AG08395 (cell line): ENCODE results near the gene AJUBA.
"Not testable (repeated sequence)": the region's sequence is repeated elsewhere in the genome, so short reads cannot be mapped to it uniquely, and the experiment has no call there.

ENCODE experiments used
- DNase-seq: peaks from one replicate; pipeline ENCODE4 v3.0.0; 2012; ENCODE audit warnings: mixed read lengths, low spot score

Gene AJUBA

DNA sequence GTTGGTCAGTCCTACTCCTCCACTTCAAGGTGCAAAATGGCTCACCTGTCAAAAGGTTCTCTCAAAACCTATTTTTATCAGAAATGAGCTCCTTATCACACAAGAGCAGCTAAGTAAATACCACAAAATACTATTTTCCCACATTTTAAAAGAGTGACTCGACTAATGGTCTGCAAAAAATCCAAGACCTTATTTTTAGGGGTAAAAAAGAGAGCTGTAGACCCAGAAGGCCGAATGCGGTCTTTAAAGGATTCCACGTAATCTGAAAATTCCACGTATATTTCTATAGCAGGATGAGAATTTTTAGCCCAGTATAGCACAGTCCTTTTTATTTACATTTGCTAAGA lies 23.8 kb upstream of the AJUBA start:
- DNase-seq, result no peak

DNA sequence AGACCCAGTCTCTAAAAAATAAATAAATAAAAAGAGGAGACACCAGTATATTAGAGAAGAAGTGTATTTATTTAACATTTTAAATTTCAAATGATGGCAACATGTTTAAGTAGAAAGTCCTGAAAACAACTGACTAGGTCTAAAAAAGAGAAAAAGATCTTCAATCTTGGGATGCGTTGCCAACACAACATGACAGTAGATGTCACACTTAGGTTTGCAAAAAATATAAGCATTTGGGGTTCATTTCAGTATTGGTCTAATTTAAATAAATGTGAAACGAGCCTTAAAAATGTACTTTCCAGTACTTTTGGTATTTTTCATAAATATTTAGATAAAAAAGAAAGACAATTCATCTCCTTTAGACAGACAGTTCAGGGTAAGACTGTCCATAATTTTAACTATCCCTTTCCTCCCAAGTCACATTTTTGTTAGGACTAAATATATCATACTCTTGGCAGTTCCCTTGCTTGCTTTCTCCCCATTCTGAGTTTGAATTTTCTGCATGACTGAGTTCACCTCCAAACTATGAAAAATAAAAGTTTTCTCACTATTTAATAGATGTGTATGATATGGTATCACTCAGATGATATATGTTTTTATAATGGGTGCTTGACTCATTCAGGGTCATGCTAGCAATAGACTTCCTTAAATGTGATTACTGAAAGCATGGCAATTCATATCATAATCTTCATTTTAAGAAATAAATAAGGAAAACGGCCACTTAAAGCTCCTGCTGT lies 23.3 kb upstream of the AJUBA start:
- no peak for DNase-seq

DNA sequence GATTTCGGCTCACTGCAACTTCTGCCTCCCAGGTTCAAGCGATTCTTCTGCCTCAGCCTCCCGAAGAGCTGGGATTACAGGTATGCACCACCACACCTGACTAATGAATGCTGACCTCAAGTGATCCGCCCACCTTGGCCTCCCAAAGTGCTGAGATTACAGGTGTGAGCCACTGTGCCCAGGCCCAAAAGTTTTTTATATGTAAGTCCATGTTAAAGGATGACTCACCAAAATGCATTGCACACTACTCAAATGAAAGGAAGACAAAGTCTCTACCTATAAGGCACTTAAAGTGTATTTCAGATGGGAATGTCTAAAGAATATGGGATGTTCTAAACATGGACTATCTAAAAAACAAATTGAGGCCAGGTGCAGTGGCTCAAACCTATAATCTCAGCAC lies 21.9 kb upstream of the AJUBA start:
- DNase-seq, result not testable (repeated sequence)

DNA sequence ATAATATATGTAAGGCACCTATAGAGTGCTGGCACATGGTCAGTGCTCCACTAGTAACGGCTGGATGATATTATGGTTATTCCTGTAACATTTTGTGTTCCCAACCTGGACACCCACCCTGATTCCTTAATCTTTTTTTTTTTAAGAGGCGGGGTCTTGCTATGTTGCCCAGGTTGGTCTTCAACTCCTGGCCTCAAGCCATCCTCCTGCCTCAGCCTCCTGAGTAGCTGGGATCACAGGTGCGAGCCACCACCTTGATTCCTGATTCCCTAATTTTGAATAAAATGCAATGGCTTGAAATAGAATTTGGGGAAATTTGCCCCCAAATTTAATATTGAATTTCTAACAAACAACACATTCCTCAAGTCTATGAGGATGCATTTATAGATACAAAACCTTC lies 20.2 kb upstream of the AJUBA start:
- DNase-seq, result no peak

DNA sequence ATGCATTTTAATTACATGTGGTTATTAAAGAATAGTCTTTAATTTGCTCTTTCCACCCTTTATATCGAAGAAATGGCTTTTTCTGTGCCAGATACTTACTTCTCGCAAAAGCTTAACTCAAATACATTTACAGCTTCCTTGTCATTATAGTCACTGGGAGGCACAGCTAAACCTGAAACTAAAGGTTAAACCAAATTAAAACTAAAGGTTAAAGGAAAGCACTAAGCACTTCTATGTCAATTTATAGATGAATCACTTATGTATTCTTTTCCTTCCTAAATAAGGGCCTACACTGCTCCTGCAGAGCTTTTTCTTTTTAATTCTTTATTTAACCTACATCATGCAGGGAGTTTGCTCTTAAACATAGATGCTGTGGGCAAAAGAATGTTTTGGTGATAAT lies 18.5 kb upstream of the AJUBA start:
- DNase-seq, result no peak

DNA sequence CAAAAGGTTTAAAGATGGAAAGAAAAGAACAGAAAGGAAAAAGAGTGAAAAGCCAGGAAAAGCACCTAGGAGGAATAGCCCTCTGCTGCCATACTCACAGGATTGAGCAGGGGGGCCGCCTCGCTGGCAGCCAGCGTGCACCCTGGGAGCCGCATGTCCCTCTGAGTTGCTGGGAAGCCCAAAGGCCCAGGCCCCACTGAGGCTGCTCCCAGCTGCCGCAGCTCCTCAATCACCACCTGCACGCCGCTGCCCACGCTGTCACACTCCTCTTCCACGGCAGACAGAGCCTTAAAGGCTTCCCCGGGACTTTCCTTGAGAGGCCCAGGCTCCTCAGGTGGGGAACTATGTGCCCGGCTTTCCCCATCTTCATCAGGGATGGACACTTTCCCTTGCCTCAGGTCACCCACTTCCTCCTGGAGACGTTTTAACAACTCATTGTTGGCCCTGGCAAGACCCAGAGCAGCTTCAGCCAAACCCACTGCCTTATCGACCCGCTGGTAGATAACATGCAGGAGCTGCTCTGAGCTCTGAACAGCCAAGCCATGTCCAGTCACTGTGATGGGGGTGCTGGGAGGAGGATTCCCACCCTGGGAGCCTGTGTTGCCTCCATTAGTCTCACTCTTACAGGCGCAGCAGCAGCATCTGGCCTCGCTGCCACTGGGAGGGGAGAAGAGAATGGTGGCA lies 16.1 kb upstream of the AJUBA start:
- no peak for DNase-seq

DNA sequence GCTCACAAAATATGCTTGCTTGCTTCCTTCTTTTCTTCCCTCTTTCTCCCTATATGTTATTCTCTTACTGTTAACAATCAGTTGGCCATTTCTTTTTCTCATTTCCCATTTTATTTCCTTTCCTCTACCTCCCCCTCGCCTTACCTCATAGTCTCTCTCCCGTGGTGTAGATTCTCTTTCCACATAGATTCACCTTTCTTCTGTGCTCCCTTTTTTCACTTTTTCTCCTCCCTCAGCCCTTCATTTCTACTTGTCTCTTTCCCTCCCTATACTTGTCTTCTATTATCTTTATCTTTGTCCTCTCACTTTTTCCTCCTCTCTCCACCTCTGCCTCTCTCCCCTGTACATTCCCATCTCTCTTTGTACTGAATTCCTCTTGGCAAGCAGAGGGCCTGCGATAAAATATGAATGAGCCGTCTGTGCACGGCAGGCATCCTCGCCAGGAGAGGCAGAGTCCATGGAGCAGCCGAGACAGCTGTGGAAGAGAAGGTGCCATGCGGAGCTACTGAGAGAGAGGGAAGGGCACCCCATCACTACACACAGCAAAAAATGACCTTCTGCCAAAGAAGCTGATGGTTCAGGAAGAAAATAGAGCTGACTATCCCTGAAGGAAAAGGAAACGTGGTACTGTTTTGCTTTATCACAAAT lies 15.4 kb upstream of the AJUBA start:
- DNase-seq, result no peak

DNA sequence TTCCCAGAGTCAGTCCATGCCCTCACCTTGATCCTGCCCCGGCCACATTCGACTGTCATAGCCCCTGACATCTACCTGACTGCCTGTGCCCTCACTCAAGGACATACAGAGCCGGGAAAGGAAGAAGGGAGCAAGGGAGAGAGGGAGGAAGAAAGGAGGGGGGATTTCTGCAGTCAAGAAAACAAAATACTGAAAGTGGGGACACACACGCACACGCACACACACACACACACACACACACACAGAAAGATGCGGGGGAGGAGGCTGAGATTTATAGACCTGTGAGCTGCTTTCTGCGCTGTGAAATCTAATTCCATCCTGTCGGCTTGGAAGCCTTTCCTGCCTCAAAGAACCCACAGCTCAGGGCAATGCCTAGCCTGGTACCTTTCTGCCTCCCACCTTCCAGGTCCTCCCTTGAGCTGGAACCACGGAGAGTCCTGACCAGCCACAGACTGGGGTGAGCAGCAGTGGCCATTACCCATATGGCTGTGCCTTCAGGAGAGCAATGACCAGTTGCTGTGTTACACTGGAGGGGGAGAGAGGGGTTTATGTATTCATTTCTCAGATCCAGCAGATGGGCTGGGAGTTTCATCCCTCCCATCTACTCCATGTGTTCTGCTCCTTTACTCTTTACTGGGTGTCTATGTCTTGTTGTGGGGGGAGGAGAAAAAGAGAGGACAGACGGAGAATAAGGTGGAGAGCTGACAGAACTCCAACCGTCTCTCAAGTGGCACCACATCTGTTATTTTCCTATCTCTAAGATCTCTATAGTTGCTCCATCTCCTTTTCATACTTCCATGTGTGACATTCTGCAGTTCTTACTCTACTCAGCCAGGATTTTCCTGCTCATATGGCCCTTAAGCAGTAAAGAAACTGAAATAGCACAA lies 14.7 kb upstream of the AJUBA start:
- no peak for DNase-seq

DNA sequence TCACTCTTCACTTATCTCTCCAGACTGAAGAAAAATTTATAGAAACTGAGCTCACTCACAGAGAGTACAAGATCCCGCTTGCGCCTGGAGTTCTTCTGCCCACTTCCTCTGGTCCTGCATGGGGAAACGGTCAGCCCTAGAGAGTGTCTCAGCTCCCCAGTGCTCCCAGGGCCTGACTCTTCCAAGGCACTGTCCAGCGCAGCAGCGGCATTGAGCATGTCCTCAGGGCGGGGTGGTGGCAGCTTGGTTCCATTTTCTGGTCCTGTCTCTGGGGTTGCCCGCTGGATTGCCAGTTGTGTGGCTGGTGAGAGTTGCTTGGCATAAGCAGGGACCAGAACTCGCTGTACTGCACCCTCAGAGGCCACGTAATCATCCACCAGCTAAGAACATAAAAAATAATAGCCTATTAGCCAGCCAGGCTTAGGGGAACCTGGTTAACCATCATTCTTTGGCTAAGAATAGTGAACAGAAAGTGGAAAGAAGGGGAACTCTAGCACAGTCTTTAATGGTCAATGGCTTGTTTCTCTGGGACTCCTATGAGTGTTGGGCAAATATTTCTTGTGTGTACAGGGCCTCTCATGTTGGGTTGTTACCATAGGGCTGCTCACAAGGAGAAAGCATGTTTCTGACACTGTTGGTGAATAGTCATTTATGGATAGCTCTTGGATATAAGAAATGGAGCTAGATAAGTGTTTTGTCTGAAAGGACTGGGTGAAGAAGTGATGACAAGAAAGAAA lies 13.7 kb upstream of the AJUBA start:
- DNase-seq, result no peak

DNA sequence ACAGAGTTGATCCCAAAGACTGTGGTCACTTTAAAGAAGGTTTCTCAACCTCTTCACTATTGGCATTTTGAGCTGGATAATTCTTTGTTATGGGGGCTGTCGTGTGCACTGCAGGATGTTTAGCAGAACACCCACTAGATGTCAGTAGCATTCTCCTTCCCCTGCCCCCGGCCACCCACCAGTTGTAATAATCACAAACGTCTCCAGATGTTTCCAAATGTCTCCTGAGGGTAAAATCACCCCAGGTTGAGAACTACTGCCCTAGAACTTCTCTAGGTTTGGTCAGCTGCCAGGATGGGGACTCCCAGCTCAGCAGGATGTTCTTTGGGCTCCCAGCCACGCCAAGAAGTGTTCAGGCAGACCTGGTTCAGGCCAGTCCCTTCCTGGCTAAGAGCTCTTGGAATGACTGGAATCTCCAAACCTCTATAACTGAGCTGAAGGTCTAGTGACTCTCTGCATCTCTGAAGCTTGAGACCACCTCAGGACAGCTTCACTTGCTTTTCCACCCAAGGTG lies 12.5 kb upstream of the AJUBA start:
- DNase-seq, result peak; percentile 48

DNA sequence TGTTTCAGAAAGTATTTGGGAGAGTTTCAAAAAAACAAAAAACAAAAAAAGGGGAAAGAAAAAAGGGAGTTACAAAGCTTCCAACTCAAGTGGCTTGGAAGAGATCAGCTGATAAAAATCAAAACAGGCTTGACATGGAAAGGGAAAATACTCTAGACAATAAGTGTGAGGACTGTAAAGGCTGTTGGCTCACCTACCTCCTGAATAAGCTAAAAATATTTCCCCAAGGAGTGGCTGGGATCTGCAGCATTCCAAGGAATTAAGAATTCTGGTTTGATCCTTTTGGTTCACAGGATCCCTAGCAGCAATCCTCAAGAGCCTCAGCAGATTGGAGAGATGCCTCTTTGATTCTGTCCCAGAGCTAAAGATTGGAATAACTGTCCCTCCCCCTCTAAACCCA lies 11.2 kb upstream of the AJUBA start:
- DNase-seq, result no peak

DNA sequence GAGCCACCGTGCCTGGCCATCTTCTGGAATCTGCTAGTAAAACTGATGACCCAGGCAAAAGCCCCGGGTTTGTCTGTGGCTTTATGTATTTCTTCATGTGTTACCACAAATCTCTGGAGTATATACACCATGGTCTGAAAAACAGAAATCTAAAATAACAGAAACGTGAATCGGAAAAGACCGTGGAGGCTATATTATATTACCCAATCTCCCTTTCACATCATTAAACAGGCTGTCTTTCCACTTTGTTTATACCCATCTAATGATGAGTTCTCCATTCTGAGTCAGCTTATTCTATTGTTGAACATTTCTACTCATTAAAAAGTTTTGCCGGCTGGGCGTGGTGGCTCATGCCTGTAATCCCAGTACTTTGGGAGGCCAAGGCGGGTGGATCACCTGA lies 9.5 kb upstream of the AJUBA start:
- DNase-seq, result no peak

DNA sequence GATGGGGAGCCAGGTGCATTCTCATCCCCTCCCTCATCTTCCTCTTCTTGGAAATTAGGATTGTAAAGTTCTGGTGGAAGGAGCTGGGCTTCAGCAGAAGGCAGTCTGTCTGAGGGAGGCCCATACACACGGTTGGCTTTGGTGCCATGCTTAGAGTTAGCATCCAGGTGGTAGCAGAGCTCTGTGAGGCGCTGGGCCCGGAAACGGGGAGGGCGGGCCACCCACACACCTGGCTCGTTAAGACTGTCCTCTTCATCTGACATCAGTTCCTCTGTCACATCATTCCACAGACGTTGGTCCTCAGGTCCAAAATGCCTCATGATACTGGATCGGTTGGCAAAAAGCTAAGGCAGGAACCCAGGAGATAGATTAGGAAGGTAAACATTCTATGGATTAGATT lies 4.9 kb upstream of the AJUBA start:
- DNase-seq, result no peak

DNA sequence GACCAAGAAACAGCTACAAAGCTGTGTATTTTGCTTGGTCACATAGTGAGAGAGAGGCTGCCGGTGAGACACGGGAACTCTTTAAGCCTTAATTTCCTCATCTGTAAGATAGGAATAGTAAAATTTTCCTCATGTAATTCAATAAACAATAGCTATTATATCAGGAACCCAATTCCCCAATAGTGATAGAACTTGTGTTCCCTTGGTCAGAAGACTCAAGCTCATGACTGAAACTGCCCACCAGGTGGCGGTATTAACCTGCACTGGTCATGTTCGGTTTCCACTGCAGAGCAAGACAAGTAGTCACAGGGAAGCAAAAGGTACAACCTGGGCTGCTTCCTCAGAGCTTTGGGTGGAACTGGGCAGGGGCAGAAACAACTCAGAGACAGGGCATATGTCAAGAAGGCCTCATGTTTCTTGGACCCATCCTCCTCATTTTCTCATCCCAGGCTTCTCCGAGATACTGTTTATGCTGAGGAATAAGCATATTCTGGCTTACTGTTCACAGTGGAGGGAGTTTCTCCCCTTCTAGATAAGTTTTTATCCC lies 4.2 kb upstream of the AJUBA start:
- peak; percentile 85 for DNase-seq

DNA sequence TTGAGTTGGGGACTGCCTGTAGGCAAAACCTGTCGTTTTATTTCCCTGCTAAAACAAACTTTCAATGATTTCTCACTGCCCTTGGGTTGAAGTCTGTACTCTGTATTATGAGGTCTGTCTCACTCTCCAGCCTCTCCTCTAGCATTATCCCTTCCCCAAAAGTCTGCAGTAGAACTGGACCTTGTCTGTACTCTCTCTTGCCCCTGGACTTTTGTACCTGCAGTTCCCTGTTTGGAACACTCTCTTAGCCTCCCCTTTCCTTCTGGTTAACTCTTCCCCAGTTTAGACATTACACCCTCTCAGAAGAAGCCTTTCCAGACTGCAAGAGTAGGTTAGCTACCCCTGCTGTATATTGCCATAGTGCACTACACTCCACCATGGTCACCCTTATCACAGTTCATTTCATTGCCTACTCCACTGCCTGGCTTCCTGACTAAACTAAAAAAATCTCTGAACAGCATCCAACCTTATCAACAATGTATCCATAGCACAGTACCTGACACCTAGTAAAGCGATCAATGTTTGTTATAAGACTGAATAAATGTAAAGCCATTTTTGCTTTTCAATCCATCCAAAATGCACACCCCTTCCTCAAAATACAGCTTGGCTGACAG lies 3.6 kb upstream of the AJUBA start:
- no peak for DNase-seq

DNA sequence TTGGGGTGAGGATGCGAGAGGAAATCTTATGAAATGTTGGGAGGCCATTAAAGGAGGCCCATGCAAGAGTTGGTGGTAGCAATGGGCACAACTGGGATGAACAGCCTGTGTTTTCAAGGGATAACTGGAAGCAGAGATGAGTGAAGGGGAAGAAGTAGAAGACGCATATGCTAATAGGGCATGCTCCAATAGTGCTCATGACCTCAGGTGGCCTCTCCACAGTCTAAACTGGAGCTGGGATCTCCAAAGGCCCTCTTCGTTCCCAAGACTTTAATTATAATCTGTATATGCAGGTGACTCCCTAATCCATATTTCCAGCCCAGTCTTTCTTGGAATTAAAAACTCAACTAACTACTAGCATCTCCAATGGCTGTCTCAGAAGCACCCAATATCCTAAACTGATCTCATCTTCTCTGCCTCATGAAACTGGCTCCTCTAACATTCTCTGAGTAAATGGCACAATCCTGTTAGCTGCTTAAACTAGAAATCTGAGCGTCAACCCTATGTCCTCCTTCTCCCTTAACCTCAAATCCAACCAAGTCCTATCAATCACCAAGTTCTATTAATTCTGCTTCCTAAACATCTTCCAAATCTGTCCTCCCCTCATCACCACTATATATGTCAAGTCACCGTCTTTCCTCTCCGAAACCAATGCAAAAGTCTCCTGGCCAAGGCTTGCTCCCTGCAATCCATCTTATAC lies 2.8 kb upstream of the AJUBA start:
- no peak for DNase-seq

DNA sequence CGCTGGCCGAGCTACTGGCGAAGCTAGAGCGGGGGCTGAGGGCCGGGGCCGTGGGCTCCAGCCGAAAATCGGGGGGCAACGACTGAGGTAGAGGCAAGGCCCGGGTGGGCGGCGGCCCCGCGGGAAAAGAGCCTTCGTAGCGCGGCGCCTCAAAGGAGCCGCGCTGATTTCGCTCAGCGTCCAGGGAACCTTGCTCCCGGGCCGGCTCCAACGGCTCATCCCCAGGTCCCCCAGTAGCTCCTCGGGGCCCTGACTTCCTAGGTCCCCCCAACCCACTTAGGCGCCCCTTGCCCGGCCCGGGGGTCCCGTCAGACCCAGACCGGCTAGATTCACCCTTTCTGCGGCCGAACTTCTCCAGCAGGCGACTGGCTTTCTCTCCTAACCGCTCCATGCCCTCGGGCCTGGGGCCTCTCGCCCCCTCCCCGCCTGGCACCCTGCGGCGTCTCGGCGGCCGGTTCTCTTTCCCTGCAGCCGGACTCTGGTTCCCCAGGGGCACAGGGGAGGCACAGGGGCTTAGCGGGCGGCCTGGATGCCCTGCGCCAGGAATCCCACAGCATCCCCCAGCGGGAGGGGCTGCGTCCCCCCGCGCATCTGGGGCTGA lies 375 bp downstream of the AJUBA start:
- DNase-seq, result no peak

DNA sequence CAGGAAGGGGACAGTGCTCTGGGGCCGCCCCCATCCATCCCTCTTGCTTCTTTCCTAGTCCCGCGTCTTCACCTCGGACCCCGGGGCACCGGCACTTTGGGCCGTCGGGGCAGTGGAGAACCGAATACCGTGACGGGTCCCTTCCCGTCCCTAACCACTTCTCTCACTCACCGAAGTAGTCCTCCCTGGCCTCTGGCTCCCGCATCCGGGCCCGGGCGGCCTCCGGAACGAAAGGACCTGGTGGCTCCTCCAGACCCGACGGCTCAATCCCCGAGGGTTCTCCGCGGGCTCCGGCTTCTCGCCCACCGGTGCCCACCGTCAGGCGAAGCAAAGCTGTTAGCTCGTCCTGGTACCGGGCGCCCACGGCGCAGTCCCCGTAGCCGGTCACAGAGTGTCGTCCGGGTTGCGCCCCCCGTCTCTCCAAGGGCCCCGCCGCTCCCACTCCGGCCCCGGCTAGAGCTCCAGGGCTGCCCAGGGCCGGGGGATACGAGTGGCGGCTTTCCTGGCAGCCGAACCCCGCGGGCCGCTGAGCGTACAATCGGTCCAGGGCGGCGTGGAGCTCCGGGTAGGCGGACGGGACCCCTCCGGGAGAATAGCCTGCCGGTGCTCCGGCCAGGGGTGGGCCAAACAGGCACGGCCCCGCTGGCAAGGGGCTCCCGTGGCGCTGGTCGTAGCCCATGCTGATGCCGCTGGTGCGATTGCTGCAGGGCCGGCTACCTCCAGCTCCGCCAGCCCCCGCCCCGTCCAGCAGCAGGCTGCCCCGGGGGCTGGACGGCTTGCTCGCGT lies 1.1 kb downstream of the AJUBA start:
- DNase-seq, result no peak

DNA sequence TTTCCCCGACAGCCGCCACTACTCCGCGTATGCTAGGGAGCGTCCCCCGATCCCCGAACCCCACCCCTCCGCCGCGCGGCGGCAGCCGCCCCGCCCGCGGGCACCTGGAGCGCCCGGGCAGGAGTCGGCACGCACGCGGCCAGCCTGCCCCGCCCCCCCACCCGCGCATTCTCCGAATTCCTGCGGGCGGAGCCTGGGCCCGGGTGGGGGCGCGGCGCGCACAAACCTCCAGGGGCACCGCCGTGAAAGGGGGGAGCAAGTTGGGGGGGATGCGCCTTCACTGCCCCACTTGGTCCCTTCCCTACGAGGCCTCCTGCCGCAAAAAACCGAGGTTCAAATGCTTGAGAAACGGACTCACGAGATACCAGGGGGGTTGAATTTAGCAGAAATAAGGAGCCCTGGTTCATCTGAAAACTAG lies 1.7 kb downstream of the AJUBA start:
- DNase-seq, result peak; percentile 84
